ENCODE results near the gene C6orf120.

Gene C6orf120

GRCh38 chr6:169675011-169675410, 26.9 kb upstream of the C6orf120 start:
- H3K27me3 ChIP-seq (ENCODE audit: low read depth, low read length): no peaks in the 10 kb centered on the region
- no peaks in the 10 kb centered on the region for H4K20me1 ChIP-seq (ENCODE audit: insufficient read depth, low read length)
- TF ChIP-seq CTCF (IDR thresholded peaks at IDR 0.05; ENCODE audit: low read depth, low read length) (no peak), EZH2phosphoT487 (IDR thresholded peaks at IDR 0.05; ENCODE audit: low read depth) (no peak)
- H3K9ac ChIP-seq (ENCODE audit: low read length): no peak overlapping the region
- H3K79me2 ChIP-seq (ENCODE audit: low read length): no peaks in the 10 kb centered on the region
- no peaks in the 10 kb centered on the region for H3K4me1 ChIP-seq (ENCODE audit: low read length)
- no peaks in the 10 kb centered on the region for H3K36me3 ChIP-seq (replicated peaks; ENCODE audit: low read depth, low read length)
- H3K9me3 ChIP-seq (ENCODE audit: insufficient read depth, low read length): no peaks in the 10 kb centered on the region
- no peak overlapping the region for H3K27ac ChIP-seq (ENCODE audit: low read length)
- H3K4me3 ChIP-seq (ENCODE audit: low read length): no peak overlapping the region
- H3K4me2 ChIP-seq (ENCODE audit: low read length): no peak overlapping the region
- no peak overlapping the region for H2AFZ ChIP-seq (ENCODE audit: low read depth, low read length)

- H3K4me3 ChIP-seq (ENCODE audit: low read length): no peak overlapping the region
- H3K4me2 ChIP-seq (ENCODE audit: low read length): no peak overlapping the region
- no peak for TF ChIP-seq EZH2phosphoT487 (IDR thresholded peaks at IDR 0.05; ENCODE audit: low read depth)
- TF ChIP-seq CTCF (IDR thresholded peaks at IDR 0.05; ENCODE audit: low read depth, low read length): no peak
- no peaks in the 10 kb centered on the region for H3K9me3 ChIP-seq (ENCODE audit: insufficient read depth, low read length)
- H4K20me1 ChIP-seq (ENCODE audit: insufficient read depth, low read length): no peaks in the 10 kb centered on the region
- no peaks in the 10 kb centered on the region for H3K27me3 ChIP-seq (ENCODE audit: low read depth, low read length)
- no peak overlapping the region for H3K9ac ChIP-seq (ENCODE audit: low read length)
- no peaks in the 10 kb centered on the region for H3K79me2 ChIP-seq (ENCODE audit: low read length)
- H3K4me1 ChIP-seq (ENCODE audit: low read length): no peaks in the 10 kb centered on the region
- no peak overlapping the region for H3K27ac ChIP-seq (ENCODE audit: low read length)
- H2AFZ ChIP-seq (ENCODE audit: low read depth, low read length): no peak overlapping the region
- H3K36me3 ChIP-seq (replicated peaks; ENCODE audit: low read depth, low read length): peaks cover 16% of the 10 kb centered on the region
Observed at GRCh38 chr6:169677096-169677495, 24.8 kb upstream of the C6orf120 start.

- peaks cover 22% of the 10 kb centered on the region for H3K36me3 ChIP-seq (replicated peaks; ENCODE audit: low read depth, low read length)
Observed at GRCh38 chr6:169678342-169678741, 23.6 kb upstream of the C6orf120 start.

GRCh38 chr6:169684056-169684455, 17.9 kb upstream of the C6orf120 start:
- Histone ChIP-seq H3K9me3 (ENCODE audit: insufficient read depth, low read length) (0 out of 2 replicates have a peak, but pooled peaks cover 2% of the 10 kb centered on the region), H3K4me1 (ENCODE audit: low read length) (no peaks in the 10 kb centered on the region), H3K27ac (ENCODE audit: low read length) (no peak overlapping the region), H3K79me2 (ENCODE audit: low read length) (no peaks in the 10 kb centered on the region), H2AFZ (ENCODE audit: low read depth, low read length) (no peak overlapping the region), H4K20me1 (ENCODE audit: insufficient read depth, low read length) (no peaks in the 10 kb centered on the region), H3K27me3 (ENCODE audit: low read depth, low read length) (no peaks in the 10 kb centered on the region), H3K9ac (ENCODE audit: low read length) (no peak overlapping the region), H3K4me3 (ENCODE audit: low read length) (no peak overlapping the region), H3K4me2 (ENCODE audit: low read length) (no peak overlapping the region), H3K36me3 (replicated peaks; ENCODE audit: low read depth, low read length) (peaks cover 51% of the 10 kb centered on the region)
- TF ChIP-seq EZH2phosphoT487 (IDR thresholded peaks at IDR 0.05; ENCODE audit: low read depth) (no peak), CTCF (IDR thresholded peaks at IDR 0.05; ENCODE audit: low read depth, low read length) (no peak)

More at GRCh38 chr6:169678342-169678741, 23.6 kb upstream of the C6orf120 start:
- no peaks in the 10 kb centered on the region for H3K27me3 ChIP-seq (ENCODE audit: low read depth, low read length)
- no peak overlapping the region for H3K27ac ChIP-seq (ENCODE audit: low read length)
- H3K79me2 ChIP-seq (ENCODE audit: low read length): no peaks in the 10 kb centered on the region
- no peak overlapping the region for H2AFZ ChIP-seq (ENCODE audit: low read depth, low read length)
- no peak overlapping the region for H3K4me2 ChIP-seq (ENCODE audit: low read length)
- H3K9ac ChIP-seq (ENCODE audit: low read length): no peak overlapping the region
- no peak overlapping the region for H3K4me3 ChIP-seq (ENCODE audit: low read length)
- TF ChIP-seq CTCF (IDR thresholded peaks at IDR 0.05; ENCODE audit: low read depth, low read length): no peak
- no peak for TF ChIP-seq EZH2phosphoT487 (IDR thresholded peaks at IDR 0.05; ENCODE audit: low read depth)
- no peaks in the 10 kb centered on the region for H3K4me1 ChIP-seq (ENCODE audit: low read length)
- H3K9me3 ChIP-seq (ENCODE audit: insufficient read depth, low read length): no peaks in the 10 kb centered on the region
- no peaks in the 10 kb centered on the region for H4K20me1 ChIP-seq (ENCODE audit: insufficient read depth, low read length)
